CD4-positive, alpha-beta T cell treated with Interleukin-21 for 1 hour (primary cell): ENCODE measurements around the gene PAK5.

Experiments used
- DNase-seq: peaks from one replicate; pipeline ENCODE4 v3.0.0-alpha.2; 2020

Gene PAK5

GRCh38 chr20:9775176-9775575 is 63.7 kb downstream of the PAK5 start:
- DNase-seq, result no peak

- no peak for DNase-seq
Observed at GRCh38 chr20:9769954-9770353, 68.9 kb downstream of the PAK5 start.

GRCh38 chr20:9761476-9761875 is 77.4 kb downstream of the PAK5 start:
- no peak for DNase-seq

- DNase-seq, result no peak
Observed at GRCh38 chr20:9759392-9759791, 79.5 kb downstream of the PAK5 start.

- no peak for DNase-seq
Observed at GRCh38 chr20:9758752-9759151, 80.1 kb downstream of the PAK5 start.

- no peak for DNase-seq
Observed at GRCh38 chr20:9756660-9757059, 82.2 kb downstream of the PAK5 start.

- DNase-seq, result no peak
Observed at GRCh38 chr20:9755301-9755700, 83.6 kb downstream of the PAK5 start.

GRCh38 chr20:9744551-9744950 is 94.3 kb downstream of the PAK5 start:
- DNase-seq, result no peak

- no peak for DNase-seq
Observed at GRCh38 chr20:9743871-9744270, 95.0 kb downstream of the PAK5 start.

GRCh38 chr20:9742821-9743220 is 96.1 kb downstream of the PAK5 start:
- no peak for DNase-seq

- no peak for DNase-seq
Observed at GRCh38 chr20:9741996-9742395, 96.9 kb downstream of the PAK5 start.

- no peak for DNase-seq
Observed at GRCh38 chr20:9740486-9740885, 98.4 kb downstream of the PAK5 start.

- no peak for DNase-seq
Observed at GRCh38 chr20:9739991-9740390, 98.9 kb downstream of the PAK5 start.

- DNase-seq, result no peak
Observed at GRCh38 chr20:9736373-9736772, 102.5 kb downstream of the PAK5 start.

- no peak for DNase-seq
Observed at GRCh38 chr20:9723501-9724202, 115.2 kb downstream of the PAK5 start.

GRCh38 chr20:9711872-9712271 is 127.0 kb downstream of the PAK5 start:
- no peak for DNase-seq

- DNase-seq, result no peak
Observed at GRCh38 chr20:9710685-9711084, 128.2 kb downstream of the PAK5 start.

- no peak for DNase-seq
Observed at GRCh38 chr20:9705722-9706476, 133.0 kb downstream of the PAK5 start.

GRCh38 chr20:9699181-9699580 is 139.7 kb downstream of the PAK5 start:
- DNase-seq, result no peak

GRCh38 chr20:9689041-9689440 is 149.8 kb downstream of the PAK5 start:
- no peak for DNase-seq

GRCh38 chr20:9686866-9687265 is 152.0 kb downstream of the PAK5 start:
- DNase-seq, result no peak

- DNase-seq, result no peak
Observed at GRCh38 chr20:9686455-9686854, 152.4 kb downstream of the PAK5 start.

- no peak for DNase-seq
Observed at GRCh38 chr20:9686001-9686400, 152.9 kb downstream of the PAK5 start.

GRCh38 chr20:9685011-9685410 is 153.9 kb downstream of the PAK5 start:
- no peak for DNase-seq
